MG63 (cell line): ENCODE measurements around the gene HDGFL2. TPM values are rescaled to one million over a fixed set of nuclear protein-coding genes. Genes with fewer than 3 reads are reported as not detected.

Experiments used
- DNase-seq: peaks from one replicate; pipeline ENCODE4 v3.0.0-alpha.2; 2020
- H3K27me3 ChIP-seq: fragments of 250-450 bp; sonication (Bioruptor Pico); 2 replicates; pipeline ENCODE4 v1.5.1; 2020; ENCODE audit warnings: mild to moderate bottlenecking, moderate library complexity
- H3K36me3 ChIP-seq: fragments of 250-450 bp; sonication (Bioruptor Pico); 2 replicates; pipeline ENCODE4 v1.5.1; 2020; ENCODE audit warnings: mild to moderate bottlenecking, moderate library complexity
- H3K4me3 ChIP-seq: fragments of 250-450 bp; sonication (Bioruptor Pico); 2 replicates; pipeline ENCODE4 v1.5.1; 2020; ENCODE audit warnings: mild to moderate bottlenecking, moderate library complexity
- H3K9me3 ChIP-seq: fragments of 250-450 bp; sonication (Bioruptor Pico); 2 replicates; pipeline ENCODE4 v1.5.1; 2020; ENCODE audit warnings: mild to moderate bottlenecking, moderate library complexity
- total RNA-seq: library from RNA; depleted of rRNA; stranded (reverse); fragments of >200 nt; shearing (Covaris generic); gene quantifications from 2 replicates; pipeline ENCODE4 v1.2.3, GENCODE V29; 2014; ENCODE audit warnings: low replicate concordance

HDGFL2 gene
- total RNA-seq, 1 experiment from 2014 or later: 29.8 TPM

GRCh38 chr19:4500841-4501591, 28.9 kb downstream of the HDGFL2 start:
- Histone ChIP-seq H3K36me3 (no peaks in the 10 kb centered on the region), H3K4me3 (no peak overlapping the region)
- no peak for DNase-seq

GRCh38 chr19:4501691-4502090, 29.6 kb downstream of the HDGFL2 start:
- Histone ChIP-seq H3K4me3 (no peak overlapping the region), H3K9me3 (no peaks in the 10 kb centered on the region), H3K36me3 (no peaks in the 10 kb centered on the region), H3K27me3 (no peaks in the 10 kb centered on the region)
- no peak for DNase-seq

More at GRCh38 chr19:4500841-4501591, 28.9 kb downstream of the HDGFL2 start:
- no peaks in the 10 kb centered on the region for H3K27me3 ChIP-seq
- no peaks in the 10 kb centered on the region for H3K9me3 ChIP-seq

- Histone ChIP-seq H3K4me3 (no peak overlapping the region), H3K27me3 (no peaks in the 10 kb centered on the region), H3K9me3 (no peaks in the 10 kb centered on the region), H3K36me3 (no peaks in the 10 kb centered on the region)
- no peak for DNase-seq
These were observed 30.4 kb downstream of the HDGFL2 start for GRCh38 chr19:4502282-4503131.

- Histone ChIP-seq H3K36me3 (no peaks in the 10 kb centered on the region), H3K9me3 (no peaks in the 10 kb centered on the region), H3K27me3 (no peaks in the 10 kb centered on the region), H3K4me3 (no peak overlapping the region)
- DNase-seq: no peak
These were observed 31.2 kb downstream of the HDGFL2 start for GRCh38 chr19:4503132-4503824.

GRCh38 chr19:4503825-4504170, 31.7 kb downstream of the HDGFL2 start:
- Histone ChIP-seq H3K36me3 (no peaks in the 10 kb centered on the region), H3K4me3 (no peak overlapping the region), H3K27me3 (no peaks in the 10 kb centered on the region), H3K9me3 (no peaks in the 10 kb centered on the region)
- DNase-seq: no peak

GRCh38 chr19:4504297-4504701, 32.2 kb downstream of the HDGFL2 start:
- no peak for DNase-seq
- Histone ChIP-seq H3K4me3 (no peak overlapping the region), H3K36me3 (no peaks in the 10 kb centered on the region), H3K27me3 (no peaks in the 10 kb centered on the region), H3K9me3 (no peaks in the 10 kb centered on the region)

GRCh38 chr19:4504891-4505569, 32.9 kb downstream of the HDGFL2 start:
- H3K27me3 ChIP-seq: no peaks in the 10 kb centered on the region
- no peaks in the 10 kb centered on the region for H3K9me3 ChIP-seq
- H3K36me3 ChIP-seq: no peaks in the 10 kb centered on the region
- no peak overlapping the region for H3K4me3 ChIP-seq
- no peak for DNase-seq

GRCh38 chr19:4505570-4506448, 33.7 kb downstream of the HDGFL2 start:
- H3K27me3 ChIP-seq: no peaks in the 10 kb centered on the region
- no peak for DNase-seq
- H3K9me3 ChIP-seq: no peaks in the 10 kb centered on the region
- H3K4me3 ChIP-seq: no peak overlapping the region
- H3K36me3 ChIP-seq: no peaks in the 10 kb centered on the region

GRCh38 chr19:4506449-4507149, 34.5 kb downstream of the HDGFL2 start:
- peak; percentile 22 for DNase-seq
- Histone ChIP-seq H3K27me3 (no peaks in the 10 kb centered on the region), H3K36me3 (no peaks in the 10 kb centered on the region), H3K4me3 (no peak overlapping the region), H3K9me3 (no peaks in the 10 kb centered on the region)

- no peaks in the 10 kb centered on the region for H3K9me3 ChIP-seq
- no peak for DNase-seq
- no peak overlapping the region for H3K4me3 ChIP-seq
- no peaks in the 10 kb centered on the region for H3K27me3 ChIP-seq
- H3K36me3 ChIP-seq: no peaks in the 10 kb centered on the region
These were observed 35.0 kb downstream of the HDGFL2 start for GRCh38 chr19:4507150-4507452.

GRCh38 chr19:4507804-4508203, 35.7 kb downstream of the HDGFL2 start:
- H3K36me3 ChIP-seq: no peaks in the 10 kb centered on the region
- H3K9me3 ChIP-seq: no peaks in the 10 kb centered on the region
- no peak overlapping the region for H3K4me3 ChIP-seq
- no peak for DNase-seq
- no peaks in the 10 kb centered on the region for H3K27me3 ChIP-seq

GRCh38 chr19:4508698-4509097, 36.6 kb downstream of the HDGFL2 start:
- H3K36me3 ChIP-seq: no peaks in the 10 kb centered on the region

GRCh38 chr19:4510435-4511255, 38.5 kb downstream of the HDGFL2 start:
- no peaks in the 10 kb centered on the region for H3K9me3 ChIP-seq
- no peaks in the 10 kb centered on the region for H3K27me3 ChIP-seq
- H3K4me3 ChIP-seq: no peak overlapping the region
- DNase-seq: no peak
- no peaks in the 10 kb centered on the region for H3K36me3 ChIP-seq

More at GRCh38 chr19:4508698-4509097, 36.6 kb downstream of the HDGFL2 start:
- Histone ChIP-seq H3K27me3 (no peaks in the 10 kb centered on the region), H3K4me3 (no peak overlapping the region), H3K9me3 (no peaks in the 10 kb centered on the region)
- DNase-seq: no peak

GRCh38 chr19:4511300-4512054, 39.4 kb downstream of the HDGFL2 start:
- Histone ChIP-seq H3K9me3 (no peaks in the 10 kb centered on the region), H3K27me3 (no peaks in the 10 kb centered on the region), H3K36me3 (no peaks in the 10 kb centered on the region), H3K4me3 (no peak overlapping the region)
- DNase-seq: no peak
